ENCODE results near the gene XXYLT1. TPM values are rescaled to one million over a fixed set of nuclear protein-coding genes. Genes with fewer than 3 reads are reported as not detected.

XXYLT1 gene
- total RNA-seq, 4 donors from 2014 or later: 9.6 to 17.7 (median 13.2) TPM

- no peaks in the 10 kb centered on the region for H3K36me3 ChIP-seq
- WGBS, 2 donors: 30 to 34% methylated on average over 19 to 20 of the region's 20 CpGs
- H3K27ac ChIP-seq: peak overlapping the region in 3 of 4 donors; percentile 49 to 71 (median 68)
- peak overlapping the region in 3 of 4 donors; percentile 2 to 35 (median 22) for H3K4me3 ChIP-seq
- no peaks in the 10 kb centered on the region for H3K27me3 ChIP-seq
- TF ChIP-seq CTCF (IDR thresholded peaks at IDR 0.05) (no peak), EP300 (IDR thresholded peaks at IDR 0.05) (peak; percentile 20 to 66), POLR2A (IDR thresholded peaks at IDR 0.05) (no peak)
- no peak for DNase-seq (ENCODE audit: low spot score in 2 of 2)
- no peaks in the 10 kb centered on the region for H3K9me3 ChIP-seq
- H3K4me1 ChIP-seq: peaks cover 0 to 52% (median 22%) of the 10 kb centered on the region in 4 donors
Measured at GRCh38 chr3:195150181-195151118, 120.5 kb downstream of the XXYLT1 start.

GRCh38 chr3:195149292-195150030, 121.5 kb downstream of the XXYLT1 start:
- 76% methylated on average over 15 of the region's 15 CpGs for WGBS, 2 donors
- H3K9me3 ChIP-seq: no peaks in the 10 kb centered on the region
- H3K27ac ChIP-seq: peak overlapping the region in 2 of 4 donors; percentile 68 to 71
- H3K4me3 ChIP-seq: no peak overlapping the region
- no peak for DNase-seq (ENCODE audit: low spot score in 2 of 2)
- H3K4me1 ChIP-seq: peaks cover 0 to 42% (median 17%) of the 10 kb centered on the region in 4 donors
- no peaks in the 10 kb centered on the region for H3K27me3 ChIP-seq
- no peak for TF ChIP-seq POLR2A (IDR thresholded peaks at IDR 0.05)
- TF ChIP-seq EP300 (IDR thresholded peaks at IDR 0.05): no peak
- no peak for TF ChIP-seq CTCF (IDR thresholded peaks at IDR 0.05)
- no peaks in the 10 kb centered on the region for H3K36me3 ChIP-seq

GRCh38 chr3:195148549-195148948, 122.4 kb downstream of the XXYLT1 start:
- TF ChIP-seq CTCF (IDR thresholded peaks at IDR 0.05) (no peak), POLR2A (IDR thresholded peaks at IDR 0.05) (no peak), EP300 (IDR thresholded peaks at IDR 0.05) (no peak)
- H3K27ac ChIP-seq: no peak overlapping the region
- H3K36me3 ChIP-seq: no peaks in the 10 kb centered on the region
- H3K4me1 ChIP-seq: peaks cover 0 to 33% (median 13%) of the 10 kb centered on the region in 4 donors
- H3K4me3 ChIP-seq: no peak overlapping the region
- no peak for DNase-seq (ENCODE audit: low spot score in 2 of 2)
- WGBS, 2 donors: 58 to 71% methylated on average over 10 of the region's 10 CpGs
- no peaks in the 10 kb centered on the region for H3K9me3 ChIP-seq
- no peaks in the 10 kb centered on the region for H3K27me3 ChIP-seq

- peaks cover 0 to 24% (median 9%) of the 10 kb centered on the region in 4 donors for H3K4me1 ChIP-seq
- H3K36me3 ChIP-seq: no peaks in the 10 kb centered on the region
- H3K9me3 ChIP-seq: no peaks in the 10 kb centered on the region
- TF ChIP-seq POLR2A (IDR thresholded peaks at IDR 0.05): no peak
- TF ChIP-seq CTCF (IDR thresholded peaks at IDR 0.05): no peak
- no peak for TF ChIP-seq EP300 (IDR thresholded peaks at IDR 0.05)
- WGBS, 2 donors: 70 to 72% methylated on average over 17 of the region's 17 CpGs
- no peak for DNase-seq (ENCODE audit: low spot score in 2 of 2)
- peak overlapping the region in 2 of 4 donors; percentile 21 to 24 for H3K4me3 ChIP-seq
- no peaks in the 10 kb centered on the region for H3K27me3 ChIP-seq
- no peak overlapping the region for H3K27ac ChIP-seq
Measured at GRCh38 chr3:195147649-195148080, 123.3 kb downstream of the XXYLT1 start.

Measured in tibial nerve (tissue), 4 donors.